CD4-positive, alpha-beta T cell treated with Interleukin-2 at 100 ng/mL for 4 hours (primary cell): ENCODE data around the gene PNP.
"Not testable (repeated sequence)": the region's sequence is repeated elsewhere in the genome, so short reads cannot be mapped to it uniquely, and the experiment has no call there.

ENCODE experiments used
- DNase-seq: peaks from one replicate; pipeline ENCODE4 v3.0.0-alpha.2; 2020; ENCODE audit warnings: low spot score

PNP gene

GRCh38 chr14:20469242-20469889, at the start of gene PNP:
TSS of gene PNP (plus strand) at chr14:20469406. CDS start at chr14:20469525, 119 bp downstream.
- DNase-seq = peak; percentile 93

- no peak for DNase-seq
Measured at GRCh38 chr14:20419419-20419818, 49.8 kb upstream of the PNP start.

- no peak for DNase-seq
Measured at GRCh38 chr14:20421267-20421666, 47.9 kb upstream of the PNP start.

GRCh38 chr14:20422886-20423285, 46.3 kb upstream of the PNP start:
- DNase-seq = no peak

GRCh38 chr14:20424851-20425250, 44.4 kb upstream of the PNP start:
- no peak for DNase-seq

- no peak for DNase-seq
Measured at GRCh38 chr14:20427231-20428009, 41.8 kb upstream of the PNP start.

GRCh38 chr14:20428010-20428365, 41.2 kb upstream of the PNP start:
- no peak for DNase-seq

- DNase-seq = no peak
Measured at GRCh38 chr14:20428802-20429201, 40.4 kb upstream of the PNP start.

- DNase-seq = no peak
Measured at GRCh38 chr14:20429801-20430669, 39.2 kb upstream of the PNP start.

GRCh38 chr14:20434701-20435581, 34.3 kb upstream of the PNP start:
- DNase-seq = no peak

GRCh38 chr14:20435582-20436362, 33.4 kb upstream of the PNP start, which contains the start of gene KLHL33:
TSS of gene KLHL33 (minus strand) at chr14:20436166. CDS start at chr14:20435811, 355 bp downstream.
- DNase-seq = no peak

GRCh38 chr14:20436363-20436755, 32.8 kb upstream of the PNP start:
- DNase-seq = no peak

GRCh38 chr14:20438664-20439063, 30.5 kb upstream of the PNP start:
- DNase-seq = no peak

GRCh38 chr14:20440465-20440864, 28.7 kb upstream of the PNP start:
- DNase-seq = no peak

GRCh38 chr14:20440882-20441281, 28.3 kb upstream of the PNP start:
- peak; percentile 23 for DNase-seq

- no peak for DNase-seq
Measured at GRCh38 chr14:20441461-20441860, 27.7 kb upstream of the PNP start.

GRCh38 chr14:20443650-20444049, 25.6 kb upstream of the PNP start:
- DNase-seq = not testable (repeated sequence)

- no peak for DNase-seq
Measured at GRCh38 chr14:20446889-20447288, 22.3 kb upstream of the PNP start.

- DNase-seq = not testable (repeated sequence)
Measured at GRCh38 chr14:20452831-20453230, 16.4 kb upstream of the PNP start.

- DNase-seq = peak; percentile 99
Measured at GRCh38 chr14:20454516-20455354, 14.5 kb upstream of the PNP start, which contains the start of the genes APEX1 and OSGEP. TSS of gene APEX1 (plus strand) at chr14:20455226. CDS start at chr14:20455646, 420 bp downstream. TSS of gene OSGEP (minus strand) at chr14:20454812. CDS start at chr14:20454683, 129 bp downstream.
